Erythroblast (primary cell): ENCODE measurements around the gene MYH7B.
A peak's percentile ranks its signal among the peaks of the same experiment; 100 is the strongest.

Source experiments
- DNase-seq, 2 experiments: peaks; one replicate each; lab custom pipeline; 2025; lab: John Stamatoyannopoulos, UW
- GATA1 ChIP-seq: IDR thresholded peaks from 2 replicates; pipeline ENCODE4 v1.6.1; 2011; ENCODE audit warnings: low read depth, mild to moderate bottlenecking, control low read depth, low read length, moderate library complexity
- POLR2A ChIP-seq: IDR thresholded peaks from 2 replicates; pipeline ENCODE4 v1.6.1; 2011; ENCODE audit warnings: mild to moderate bottlenecking, low read length

The MYH7B gene

DNA sequence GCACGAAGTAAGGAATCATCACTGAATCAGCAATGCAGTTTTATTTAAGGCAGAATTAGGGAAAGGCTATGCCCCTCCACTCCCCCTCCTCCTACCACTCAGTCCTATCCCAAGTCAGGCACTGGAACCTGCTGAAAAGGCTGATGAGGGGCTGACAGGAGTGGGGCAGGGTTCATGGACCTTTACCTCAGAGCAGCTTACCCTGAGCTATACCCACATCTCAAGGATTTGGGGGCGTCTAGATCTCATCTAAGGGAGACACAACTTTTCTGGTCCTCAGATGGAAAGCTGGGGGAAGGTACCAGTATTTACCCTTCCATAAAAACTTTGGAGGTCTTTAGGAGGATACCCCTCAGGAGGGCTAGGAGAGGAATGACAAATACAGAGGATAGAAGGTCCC lies 27.3 kb upstream of the MYH7B start:
- DNase-seq = no peak
- TF ChIP-seq GATA1 = no peak
- TF ChIP-seq POLR2A = no peak

DNA sequence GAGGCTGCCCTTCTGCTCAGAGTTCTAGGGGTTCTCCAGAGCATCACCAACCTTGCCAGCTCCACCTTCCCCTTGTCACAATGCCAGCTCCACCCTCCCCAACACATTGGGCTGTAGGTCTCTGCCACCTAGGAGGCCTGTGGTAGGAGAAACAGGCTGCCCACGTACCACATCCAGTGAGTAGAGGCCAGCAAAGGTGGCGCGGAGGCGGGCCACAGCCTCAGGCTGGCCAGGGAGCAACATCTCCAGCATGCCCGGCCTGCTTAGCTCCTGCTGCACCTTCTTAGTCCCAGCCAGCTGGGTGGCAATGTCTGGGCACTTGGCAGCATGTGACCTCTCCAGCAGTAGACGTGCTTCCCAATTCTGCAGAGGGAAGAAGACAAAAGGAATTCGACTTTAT lies 23.9 kb upstream of the MYH7B start:
- no peak for DNase-seq
- TF ChIP-seq GATA1 = no peak
- TF ChIP-seq POLR2A = no peak

DNA sequence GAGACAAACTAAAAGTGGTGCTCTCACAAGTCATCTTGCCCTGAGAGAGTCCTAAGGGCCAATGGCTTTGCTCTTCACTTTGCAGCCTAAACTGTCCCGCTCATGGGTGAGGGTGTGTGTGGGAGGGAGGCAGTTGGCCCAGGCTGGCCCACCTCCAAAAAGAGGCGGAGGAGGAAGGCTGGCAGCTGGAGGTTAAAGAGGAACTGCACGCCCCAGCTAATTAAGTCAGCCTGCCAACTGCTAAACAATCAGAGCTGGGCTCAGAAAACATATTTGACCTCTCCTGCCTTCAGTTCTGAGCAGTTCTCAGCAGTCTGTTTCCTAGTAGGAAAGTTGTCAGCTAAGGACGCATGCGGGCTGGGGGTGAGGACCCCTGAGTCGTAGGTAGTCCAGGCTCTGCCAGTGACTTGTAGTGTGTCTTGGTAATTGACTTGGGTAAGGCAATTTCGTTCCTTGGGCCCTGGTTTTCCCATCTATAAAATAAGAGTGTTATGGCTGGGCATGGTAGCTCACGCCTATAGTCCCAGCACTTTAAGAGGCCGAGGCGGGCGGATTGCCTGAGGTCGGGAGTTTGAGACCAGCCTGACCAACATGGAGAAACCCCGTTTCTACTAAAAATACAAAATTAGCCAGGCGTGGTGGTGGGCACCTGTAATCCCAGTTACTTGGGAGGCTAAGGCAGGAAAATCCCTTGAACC lies 17.1 kb upstream of the MYH7B start:
- peak; percentile 35 to 36 for DNase-seq
- TF ChIP-seq GATA1 (no peak), POLR2A (no peak)

DNA sequence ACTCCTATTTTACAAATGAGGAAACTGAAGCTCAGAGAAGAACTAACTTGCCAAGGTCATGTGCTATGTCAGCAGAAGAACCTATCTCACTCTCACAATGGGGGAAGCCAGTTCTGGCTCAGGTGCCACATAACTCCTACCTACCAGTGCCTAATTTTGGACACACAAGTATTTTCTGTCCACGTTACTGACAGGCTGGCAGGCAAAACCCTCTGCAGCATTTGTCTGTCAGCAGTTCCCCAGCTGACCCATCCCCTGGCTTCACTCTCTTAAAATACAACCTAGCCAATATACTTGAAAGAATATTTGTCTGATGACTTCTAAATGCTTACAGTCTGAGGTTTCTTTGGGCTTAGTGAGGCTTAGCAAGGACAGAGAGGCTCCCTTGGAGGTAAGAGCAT lies 15.6 kb upstream of the MYH7B start:
- no peak for DNase-seq
- TF ChIP-seq POLR2A (no peak), GATA1 (no peak)

DNA sequence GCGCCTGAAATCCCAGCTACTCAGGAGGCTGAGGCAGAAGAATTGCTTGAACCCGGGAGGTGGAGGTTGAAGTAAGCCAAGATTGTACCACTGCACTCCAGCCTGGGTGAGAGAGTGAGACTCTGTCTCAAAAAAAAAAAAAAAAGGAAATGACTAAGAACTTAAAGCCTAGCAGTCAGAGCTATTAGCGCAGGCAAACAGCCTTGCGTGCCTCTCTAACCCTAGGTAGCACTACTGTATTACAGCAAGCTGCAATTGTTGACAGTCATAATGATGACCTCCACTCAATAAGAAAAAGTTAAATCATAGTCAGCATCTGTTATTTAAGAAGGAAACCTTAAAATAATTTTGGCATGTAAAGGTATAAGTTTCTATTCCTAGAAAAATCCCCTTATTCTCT lies 14.4 kb upstream of the MYH7B start:
- no peak for TF ChIP-seq POLR2A
- no peak for TF ChIP-seq GATA1
- no peak for DNase-seq

DNA sequence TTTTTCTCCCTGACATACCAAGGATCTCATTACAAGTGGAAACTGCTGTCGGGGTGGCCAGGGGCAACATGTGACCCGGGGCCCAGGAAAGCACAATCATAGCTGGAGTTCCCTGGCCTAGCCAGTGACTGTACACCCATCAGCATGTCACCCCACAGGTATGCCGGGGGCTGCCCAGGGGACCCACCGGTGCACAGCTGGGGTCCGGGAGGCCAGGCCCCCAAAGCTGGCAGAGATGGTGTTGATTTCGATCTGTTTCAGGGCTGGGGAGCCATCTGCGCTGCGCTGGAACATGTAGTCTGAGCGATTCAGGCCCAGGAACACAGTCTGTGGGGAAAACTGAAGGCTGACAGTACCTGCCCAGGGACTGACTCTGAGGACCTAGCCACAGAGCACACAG lies 13.4 kb upstream of the MYH7B start:
- no peak for DNase-seq
- TF ChIP-seq POLR2A (no peak), GATA1 (no peak)

DNA sequence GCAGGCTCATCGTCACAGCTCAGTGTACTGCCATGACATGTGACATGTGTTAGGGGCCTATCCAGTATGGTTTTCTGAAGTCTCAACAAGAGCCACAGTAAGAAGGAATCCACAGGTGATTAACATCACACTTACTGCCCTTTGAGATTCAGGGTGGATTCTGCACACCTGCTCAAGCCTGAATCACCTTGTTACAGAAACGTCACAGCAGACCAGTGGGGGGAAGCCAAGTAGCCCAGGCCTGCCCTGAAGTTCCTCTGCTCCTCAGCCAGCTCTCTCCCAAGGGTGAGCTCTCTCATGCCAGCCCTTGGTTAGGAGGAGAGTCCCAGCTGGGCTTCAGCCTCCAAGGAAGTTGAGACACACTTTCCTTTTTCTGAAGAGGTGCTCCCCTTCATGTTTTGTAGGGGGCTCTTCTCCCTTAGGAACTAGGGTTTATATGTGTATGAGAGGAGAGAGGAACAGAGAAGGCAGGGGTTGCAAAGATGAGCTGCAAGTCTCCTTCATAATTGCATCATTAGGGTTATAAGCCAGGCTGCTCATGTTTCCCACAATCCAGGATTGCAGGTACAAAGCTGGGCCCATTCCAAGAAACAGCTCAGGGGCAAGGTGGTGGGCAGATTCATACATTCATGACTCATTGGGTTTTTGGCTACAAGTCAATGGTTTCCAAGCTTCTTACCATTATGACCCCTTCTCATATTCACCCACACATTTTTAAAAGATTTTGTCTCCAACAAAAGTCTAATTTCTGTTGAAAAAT lies 11.7 kb upstream of the MYH7B start:
- no peak for DNase-seq
- TF ChIP-seq GATA1 = no peak
- TF ChIP-seq POLR2A = no peak

DNA sequence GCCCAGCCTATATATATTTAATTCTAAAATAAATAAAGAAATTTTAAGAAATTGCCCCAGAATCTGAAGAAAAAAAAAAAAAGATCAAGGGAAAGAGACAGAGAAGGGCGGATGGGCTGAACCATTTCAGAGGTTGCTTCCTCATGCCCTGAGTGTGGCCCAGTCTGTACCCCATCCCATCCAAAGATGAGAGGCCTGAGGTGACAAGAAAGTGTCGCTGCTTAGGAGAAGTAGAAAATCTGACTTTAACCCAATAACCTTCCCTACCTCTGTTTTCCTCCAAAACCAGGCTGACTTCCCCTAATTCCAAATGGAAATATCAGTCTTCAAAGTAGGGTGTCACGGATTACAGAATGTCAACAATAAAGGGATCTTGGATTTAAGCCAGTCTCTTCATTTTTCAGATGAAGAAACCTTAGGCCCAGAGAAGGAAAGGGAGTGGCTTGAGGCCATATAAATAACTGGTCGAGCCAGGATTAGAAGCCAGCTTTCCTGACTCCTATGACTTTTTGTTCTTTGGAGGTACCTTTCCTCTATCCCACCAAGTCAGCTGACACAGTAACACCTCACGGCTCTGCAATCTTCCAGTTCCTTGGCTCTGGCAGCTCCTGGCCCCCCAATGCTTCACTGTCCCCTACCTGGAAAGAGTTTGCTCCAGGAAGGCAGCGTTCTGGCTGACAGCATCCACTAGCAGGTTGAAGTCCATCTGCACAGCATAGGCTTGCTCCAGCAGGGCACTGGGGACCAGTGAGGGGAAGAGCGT lies 10.2 kb upstream of the MYH7B start:
- TF ChIP-seq POLR2A = no peak
- no peak for TF ChIP-seq GATA1
- DNase-seq = no peak

DNA sequence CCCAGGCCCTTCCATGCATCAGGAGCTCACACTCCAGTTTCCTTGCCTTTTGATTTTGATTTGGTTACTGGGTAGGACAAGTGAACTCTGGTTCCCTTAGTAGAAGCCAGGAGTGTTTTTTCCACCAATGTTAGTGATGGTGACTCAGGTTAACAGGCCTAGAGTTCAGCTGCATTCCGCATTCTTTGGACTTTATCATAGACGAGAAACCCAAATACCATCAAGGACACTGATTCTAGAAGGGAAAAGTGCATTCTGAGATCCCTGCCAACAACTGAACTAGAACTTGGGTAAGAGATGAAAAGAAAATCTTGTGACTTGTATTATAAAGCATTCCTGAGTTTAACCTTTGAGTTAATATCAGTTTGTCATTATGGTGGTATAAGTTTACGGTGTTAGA lies 9.0 kb upstream of the MYH7B start:
- TF ChIP-seq GATA1 (no peak), POLR2A (no peak)

DNA sequence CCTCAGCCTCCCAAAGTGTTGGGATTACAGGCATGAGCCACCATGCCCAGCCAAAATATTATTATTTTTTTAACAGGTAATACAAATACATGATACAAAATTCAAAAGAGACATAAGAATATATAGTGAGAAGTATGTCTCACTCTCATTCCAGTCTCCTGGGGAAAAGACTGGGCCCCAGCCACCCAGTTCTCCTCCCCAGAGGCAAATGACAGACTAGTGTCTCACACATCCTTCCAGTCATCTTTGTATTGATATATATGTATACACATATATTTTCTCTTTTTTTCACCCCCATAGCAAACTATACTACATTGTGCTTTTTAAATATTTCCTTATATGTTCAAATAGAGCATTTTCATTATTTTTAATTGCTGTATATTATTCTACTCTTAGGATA lies 8.3 kb upstream of the MYH7B start:
- no peak for DNase-seq
- TF ChIP-seq POLR2A (no peak), GATA1 (no peak)

More for the DNA sequence above, 9.0 kb upstream of the MYH7B start:
- no peak for DNase-seq

DNA sequence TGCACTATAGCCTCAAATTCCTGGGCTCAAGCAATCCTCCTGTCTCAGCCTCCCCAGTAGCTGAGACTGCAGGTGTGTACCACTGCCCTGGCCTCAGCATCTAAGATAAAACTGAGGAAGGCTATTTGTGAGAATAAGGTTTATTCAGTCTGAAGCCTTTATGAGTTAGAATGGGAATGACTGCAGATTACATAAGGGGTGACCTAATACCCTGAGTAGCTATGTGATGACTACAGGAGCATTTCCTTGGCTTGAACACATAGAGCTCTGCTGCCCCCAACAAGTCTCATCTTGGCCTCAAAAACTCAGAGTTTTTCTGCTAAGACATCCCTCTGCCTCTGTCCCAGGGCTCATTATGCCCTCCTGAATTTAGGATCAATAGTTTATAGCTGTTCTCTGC lies 7.6 kb upstream of the MYH7B start:
- DNase-seq = peak in 1 of 2 experiments; percentile 28

DNA sequence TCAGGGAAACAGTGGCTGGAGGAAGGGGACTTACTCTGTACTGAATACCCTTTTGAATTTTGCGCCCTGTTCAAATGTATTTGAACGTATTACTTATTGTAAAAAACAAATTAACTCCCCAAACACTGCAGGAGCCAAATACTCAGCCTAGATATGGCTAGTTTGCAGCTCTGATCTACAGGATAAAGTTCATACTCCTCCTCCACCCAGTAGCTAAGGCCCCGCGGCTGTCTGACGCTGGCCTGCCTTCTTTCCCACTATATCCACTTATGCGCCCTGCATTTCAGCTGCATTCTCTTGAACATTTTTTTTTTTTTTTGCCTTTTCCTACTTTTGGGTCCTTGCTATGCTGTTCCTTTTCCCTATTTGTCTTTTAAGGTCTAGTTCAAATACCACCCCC lies 6.5 kb upstream of the MYH7B start:
- TF ChIP-seq POLR2A (no peak), GATA1 (no peak)
- peak; percentile 17 to 18 for DNase-seq

More for the DNA sequence above, 7.6 kb upstream of the MYH7B start:
- no peak for TF ChIP-seq GATA1
- no peak for TF ChIP-seq POLR2A

DNA sequence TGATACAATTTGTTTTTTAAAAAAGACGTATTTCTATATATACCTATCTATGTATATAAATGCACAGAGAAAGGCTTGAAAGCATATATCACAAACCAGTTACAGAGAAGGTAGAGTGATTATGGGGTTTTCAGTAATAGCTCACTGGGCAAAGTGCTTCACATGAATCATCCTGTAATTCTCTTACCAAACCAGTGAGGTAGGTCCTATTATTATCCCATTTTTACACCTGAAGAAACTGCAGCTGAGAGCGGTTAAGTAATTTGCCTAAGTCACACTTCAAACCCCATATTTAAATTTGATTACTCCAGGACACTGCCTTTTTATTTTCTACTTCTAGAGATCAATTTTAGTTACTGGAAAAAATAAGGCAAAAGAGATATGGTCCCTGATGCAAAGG lies 4.4 kb upstream of the MYH7B start:
- DNase-seq = no peak
- no peak for TF ChIP-seq GATA1
- no peak for TF ChIP-seq POLR2A

DNA sequence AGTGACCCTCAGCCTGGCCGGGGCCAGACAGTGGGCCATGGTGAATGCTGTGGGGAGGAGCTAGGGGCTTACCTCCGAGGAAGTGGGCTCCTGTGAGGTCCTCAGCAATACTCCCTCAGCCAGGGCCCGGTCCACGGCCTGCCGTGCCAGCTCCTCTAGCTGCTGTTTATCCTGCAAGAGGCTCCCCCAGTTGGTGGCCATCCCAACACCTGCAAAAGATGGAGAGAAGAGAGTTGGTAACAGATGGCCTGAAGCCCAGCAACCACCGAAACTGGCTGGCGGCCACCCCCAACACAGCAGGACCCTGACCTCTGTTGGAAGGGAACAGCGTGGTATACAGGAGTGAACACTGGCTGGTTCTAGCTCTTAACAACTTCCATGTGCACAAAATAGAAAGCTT lies 4.0 kb upstream of the MYH7B start:
- no peak for TF ChIP-seq GATA1
- no peak for TF ChIP-seq POLR2A
- no peak for DNase-seq
